ENCODE data around the gene MTURN. TPM values are rescaled to one million over a fixed set of nuclear protein-coding genes. Genes with fewer than 3 reads are reported as not detected.

MTURN gene
- total and polyA plus RNA-seq, 4 donors = 13.5 to 79.6 (median 23.0) TPM

GRCh38 chr7:30175180-30175579, 40.4 kb downstream of the MTURN start:
- H3K9ac ChIP-seq (ENCODE audit: insufficient read depth in 1 of 2, low read length in 2 of 2) = no peak overlapping the region

DNA sequence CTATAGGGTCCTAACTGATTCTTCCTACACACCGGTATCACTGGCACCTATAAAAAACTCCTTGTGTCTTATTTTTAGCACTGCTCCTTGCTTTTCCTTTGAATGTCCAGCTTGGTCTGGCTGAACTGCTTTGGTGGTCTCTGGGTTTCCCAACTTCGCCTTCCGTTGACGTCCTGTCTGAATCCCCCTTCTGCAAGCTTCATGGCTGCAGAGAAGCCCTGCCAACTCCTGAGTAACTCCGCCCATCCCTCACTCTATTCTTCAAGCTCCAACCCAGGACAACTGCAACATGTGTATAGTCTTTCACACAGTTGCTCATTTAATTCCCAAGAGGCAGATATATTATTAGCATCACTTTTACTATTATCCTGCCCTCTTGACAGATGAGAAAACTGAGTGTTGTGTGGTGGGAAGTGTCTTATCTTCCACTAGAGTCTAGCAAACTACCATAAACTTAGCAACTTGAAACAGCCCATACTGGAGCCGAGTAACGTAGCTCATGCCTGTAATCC, 40.9 kb downstream of the MTURN start:
- Histone ChIP-seq H3K27ac (ENCODE audit: low read depth in 1 of 2, low read length in 1 of 2) (no peak overlapping the region), H3K9ac (ENCODE audit: insufficient read depth in 1 of 2, low read length in 2 of 2) (no peak overlapping the region), H3K4me3 (no peak overlapping the region), H3K9me3 (ENCODE audit: control insufficient read depth in 4 of 4, insufficient read depth in 3 of 4, low read length in 3 of 4) (no peaks in the 10 kb centered on the region), H3K4me1 (ENCODE audit: control insufficient read depth in 5 of 5, insufficient read depth in 5 of 5, low read length in 5 of 5) (peaks cover 8 to 72% (median 34%) of the 10 kb centered on the region in 5 donors), H3K27me3 (ENCODE audit: control insufficient read depth in 3 of 3, insufficient read depth in 3 of 3, low read length in 2 of 3) (no peaks in the 10 kb centered on the region), H3K36me3 (ENCODE audit: control insufficient read depth in 4 of 4, insufficient read depth in 4 of 4, low read length in 4 of 4) (no peaks in the 10 kb centered on the region)
- ATAC-seq (ENCODE audit: insufficient read depth, low FRiP score) = no peak
- TF ChIP-seq CTCF (IDR thresholded peaks at IDR 0.05; ENCODE audit: control extremely low read depth, extremely low read depth) = no peak
- WGBS, 2 donors = 82 to 90% methylated on average over 7 of the region's 7 CpGs
- DNase-seq = peak; percentile 69 to 84 (median 79)

More at GRCh38 chr7:30175180-30175579, 40.4 kb downstream of the MTURN start:
- Histone ChIP-seq H3K36me3 (ENCODE audit: control insufficient read depth in 4 of 4, insufficient read depth in 4 of 4, low read length in 4 of 4) (no peaks in the 10 kb centered on the region), H3K4me3 (no peak overlapping the region), H3K4me1 (ENCODE audit: control insufficient read depth in 5 of 5, insufficient read depth in 5 of 5, low read length in 5 of 5) (peaks cover 8 to 78% (median 37%) of the 10 kb centered on the region in 5 donors), H3K9me3 (ENCODE audit: control insufficient read depth in 4 of 4, insufficient read depth in 3 of 4, low read length in 3 of 4) (no peaks in the 10 kb centered on the region), H3K27me3 (ENCODE audit: control insufficient read depth in 3 of 3, insufficient read depth in 3 of 3, low read length in 2 of 3) (no peaks in the 10 kb centered on the region), H3K27ac (ENCODE audit: low read depth in 1 of 2, low read length in 1 of 2) (no peak overlapping the region)
- no peak for ATAC-seq (ENCODE audit: insufficient read depth, low FRiP score)
- peak; percentile 67 to 81 (median 76) for DNase-seq
- no peak for TF ChIP-seq CTCF (IDR thresholded peaks at IDR 0.05; ENCODE audit: control extremely low read depth, extremely low read depth)
- 48 to 70% methylated on average over 3 of the region's 3 CpGs for WGBS, 2 donors

DNA sequence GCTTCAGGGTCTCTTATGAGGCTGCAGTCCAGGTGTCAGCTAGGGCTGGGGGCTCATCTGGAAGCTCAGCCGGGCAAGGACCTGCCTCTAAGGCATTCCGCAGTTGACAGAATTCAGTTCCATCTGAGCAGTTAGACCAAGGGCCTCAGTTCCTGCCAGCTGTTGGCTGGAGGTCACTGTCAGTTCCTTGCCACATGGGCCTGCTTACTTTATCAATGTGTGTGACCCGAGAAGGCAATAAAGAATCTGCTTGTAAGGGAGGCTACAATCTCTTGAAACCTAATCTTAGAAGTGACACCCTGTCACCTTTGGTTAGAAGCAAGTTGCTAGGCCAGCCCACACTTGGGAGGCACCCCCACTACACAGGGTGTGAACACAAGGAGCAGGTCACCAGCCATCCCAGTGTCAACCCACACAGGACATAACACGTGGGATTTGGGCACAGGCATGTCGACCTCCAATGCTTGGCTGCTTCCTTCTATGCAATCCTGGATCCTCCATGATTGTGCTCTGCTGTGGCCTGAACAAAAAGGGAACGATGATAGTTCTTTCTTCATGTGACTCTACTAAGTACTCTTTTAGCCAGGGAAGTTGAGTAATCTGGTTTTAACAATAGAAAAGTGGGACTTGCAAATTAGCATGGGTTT, 41.8 kb downstream of the MTURN start:
- Histone ChIP-seq H3K4me3 (no peak overlapping the region), H3K27me3 (ENCODE audit: control insufficient read depth in 3 of 3, insufficient read depth in 3 of 3, low read length in 2 of 3) (no peaks in the 10 kb centered on the region), H3K4me1 (ENCODE audit: control insufficient read depth in 5 of 5, insufficient read depth in 5 of 5, low read length in 5 of 5) (peaks cover 8 to 74% (median 25%) of the 10 kb centered on the region in 5 donors), H3K9ac (ENCODE audit: insufficient read depth in 1 of 2, low read length in 2 of 2) (no peak overlapping the region), H3K27ac (ENCODE audit: low read depth in 1 of 2, low read length in 1 of 2) (no peak overlapping the region), H3K36me3 (ENCODE audit: control insufficient read depth in 4 of 4, insufficient read depth in 4 of 4, low read length in 4 of 4) (no peaks in the 10 kb centered on the region), H3K9me3 (ENCODE audit: control insufficient read depth in 4 of 4, insufficient read depth in 3 of 4, low read length in 3 of 4) (no peaks in the 10 kb centered on the region)
- ATAC-seq (ENCODE audit: insufficient read depth, low FRiP score) (no peak), DNase-seq (no peak)
- WGBS, 2 donors = 59 to 76% methylated on average over 6 of the region's 6 CpGs
- TF ChIP-seq CTCF (IDR thresholded peaks at IDR 0.05; ENCODE audit: control extremely low read depth, extremely low read depth) = no peak

Measured in lung (tissue), 12 donors.